ENCODE measurements around the gene ZNF480.
"Not testable (repeated sequence)": the region's sequence is repeated elsewhere in the genome, so short reads cannot be mapped to it uniquely, and the experiment has no call there.

ZNF480 gene

DNA sequence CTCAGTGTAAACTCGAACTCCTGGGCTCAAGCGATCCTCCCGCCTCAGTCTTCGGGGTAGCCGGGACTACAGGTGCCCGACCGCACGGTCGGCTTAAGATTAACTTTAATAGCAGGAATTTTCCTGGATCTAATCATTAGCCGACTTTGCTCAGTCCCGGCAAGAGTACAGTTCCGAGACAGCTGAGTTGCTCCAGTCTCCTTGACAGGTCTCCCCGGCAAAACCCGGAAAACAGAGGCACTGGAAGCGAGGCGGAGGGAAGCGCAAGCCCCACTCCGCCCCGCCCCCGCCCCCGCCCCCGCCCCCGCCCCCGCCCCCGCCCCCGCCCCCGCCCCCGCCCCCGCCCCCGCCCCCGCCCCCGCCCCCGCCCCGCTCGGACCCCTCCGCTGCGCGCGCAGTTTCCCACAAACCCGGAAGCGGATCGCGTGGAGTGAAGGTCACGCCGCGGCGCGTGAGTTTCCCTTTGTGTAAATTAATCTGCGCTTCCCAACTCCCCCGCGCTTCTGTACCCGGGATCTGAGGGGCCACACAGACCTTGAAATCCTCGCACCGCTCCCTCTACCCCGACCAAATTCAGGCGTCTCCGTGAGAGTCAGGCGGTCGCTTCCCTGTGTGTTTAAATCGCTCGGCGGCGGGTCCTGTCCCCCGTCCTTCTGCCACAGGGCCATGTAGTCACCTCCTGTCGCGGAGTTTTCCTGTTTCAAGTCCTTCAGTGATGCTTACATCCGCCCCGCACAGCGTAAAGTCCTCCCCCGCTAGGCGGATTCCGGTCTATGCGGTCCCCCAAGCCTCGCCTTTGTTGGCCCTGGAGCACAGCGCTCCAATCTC, at the start of gene ZNF480:
Gene ZNF480, plus strand, starts transcription at position 397 of the 828 bp plus-strand sequence. CDS start 3,244 bp downstream, outside the sequence.
- DNase-seq: peak; percentile 3

DNA sequence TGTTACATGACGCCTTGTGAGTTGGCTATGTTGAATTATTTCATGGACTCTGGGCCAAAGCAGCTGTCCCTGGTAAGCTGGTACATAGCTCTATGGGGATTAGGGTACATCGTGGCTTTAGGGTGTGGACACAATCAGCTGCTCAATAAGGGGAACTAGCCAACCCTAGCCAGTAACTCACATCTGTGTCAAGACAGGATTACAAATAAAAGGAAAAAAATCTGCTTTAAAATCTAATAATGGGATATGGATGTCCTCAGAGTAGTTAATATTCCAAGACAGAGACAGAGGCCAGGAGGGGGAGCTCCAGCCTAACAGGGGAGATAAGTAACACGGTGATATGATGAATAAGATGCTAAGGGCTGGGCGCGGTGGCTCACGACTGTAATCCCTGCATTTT, 48.7 kb upstream of the ZNF480 start:
- DNase-seq: no peak

DNA sequence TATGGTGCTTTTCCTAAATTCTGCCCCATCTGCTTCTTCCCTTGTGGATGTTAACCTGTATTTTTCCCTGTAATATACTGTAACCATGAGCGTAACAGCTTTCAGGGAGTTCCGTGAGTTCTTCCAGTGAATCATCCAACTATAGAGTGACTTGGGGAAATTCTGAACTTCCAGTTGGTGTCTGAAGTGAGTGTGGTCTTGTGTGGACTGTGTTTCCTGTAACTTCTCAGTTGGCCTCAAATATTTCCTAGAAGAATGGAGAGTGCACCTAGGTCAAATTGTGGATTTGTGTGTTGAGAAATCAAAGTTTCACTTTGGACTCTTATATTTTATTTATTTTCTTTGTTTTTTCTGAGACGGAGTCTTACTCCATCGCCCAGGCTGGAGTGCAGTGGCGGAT, 38.5 kb upstream of the ZNF480 start:
- no peak for DNase-seq

- not testable (repeated sequence) for DNase-seq
Measured at GRCh38 chr19:52265556-52265955, 31.4 kb upstream of the ZNF480 start.

- peak; percentile 92 for DNase-seq
Measured at GRCh38 chr19:52269338-52270261, 27.4 kb upstream of the ZNF480 start, which contains the start of gene ZNF766. Gene ZNF766, plus strand, starts transcription at chr19:52269587. Its CDS starts 27 bp downstream, at chr19:52269614.

DNA sequence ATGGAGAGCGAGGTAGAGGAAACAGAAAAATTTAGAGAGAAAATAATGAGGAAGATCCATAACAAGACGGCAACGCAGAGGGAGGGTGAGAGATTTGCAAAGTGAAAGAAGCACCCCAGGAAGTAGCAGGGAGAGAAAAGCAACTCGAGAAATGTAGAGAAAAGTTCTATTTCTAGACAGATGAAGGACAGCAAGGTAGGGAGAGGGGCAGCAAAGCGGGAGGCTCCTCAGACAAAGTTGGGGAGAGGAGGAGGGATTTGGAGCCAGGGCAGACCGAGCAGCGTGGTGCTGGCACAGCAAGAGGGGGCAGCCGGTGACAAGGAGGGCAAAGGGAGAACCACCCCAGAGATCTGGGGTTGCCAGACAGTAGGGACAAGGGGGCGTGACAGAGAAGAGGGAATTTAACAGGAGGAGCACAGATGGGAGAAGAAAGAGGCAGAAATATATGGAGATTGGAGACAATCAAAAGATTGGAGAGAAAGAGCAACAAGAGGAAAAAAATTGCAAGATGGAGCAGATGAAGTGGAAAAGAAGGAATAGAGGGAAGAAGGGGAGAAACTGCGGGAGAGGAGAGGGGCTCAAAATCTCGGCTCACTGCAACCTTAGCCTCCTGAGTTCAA, 26.6 kb upstream of the ZNF480 start:
- DNase-seq: no peak

DNA sequence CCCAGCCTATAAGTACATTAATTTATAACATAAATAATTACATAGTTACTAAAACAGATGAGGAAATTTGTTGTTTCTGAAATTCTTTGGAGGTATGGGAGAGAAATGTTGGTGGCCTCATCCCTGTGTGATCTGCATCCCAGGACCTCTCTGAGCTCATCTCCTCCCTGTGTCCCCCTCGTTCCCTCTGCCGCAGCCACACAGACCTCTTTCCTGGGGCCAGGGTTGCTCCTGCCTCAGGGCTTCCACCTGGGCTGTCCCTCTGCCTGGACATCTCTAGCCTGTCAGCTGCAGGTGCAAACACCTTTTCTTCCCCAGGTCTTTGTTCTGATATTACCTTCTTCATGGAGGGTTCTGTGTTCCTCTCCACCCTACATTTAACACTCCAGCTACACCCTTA, 23.7 kb upstream of the ZNF480 start:
- DNase-seq: no peak

GRCh38 chr19:52274191-52274590, 22.8 kb upstream of the ZNF480 start:
- no peak for DNase-seq

DNA sequence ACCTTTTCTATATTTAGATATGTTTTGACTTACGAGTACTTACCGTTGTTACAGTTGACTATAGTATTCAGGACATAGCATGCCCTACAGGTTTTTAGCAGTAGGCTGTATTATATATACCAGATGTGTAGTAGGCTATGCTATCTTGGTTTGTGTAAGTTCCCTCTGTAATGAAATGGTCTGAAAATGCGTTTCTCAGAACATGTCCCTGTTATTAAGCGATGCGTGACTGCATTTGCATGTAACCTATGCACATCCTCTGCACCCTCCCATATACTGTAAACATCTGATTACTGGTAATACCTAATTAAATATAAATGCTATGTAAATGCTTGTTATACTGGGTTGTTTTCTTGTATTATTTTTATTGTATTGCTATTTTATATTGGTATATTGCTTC, 21.0 kb upstream of the ZNF480 start:
- no peak for DNase-seq

DNA sequence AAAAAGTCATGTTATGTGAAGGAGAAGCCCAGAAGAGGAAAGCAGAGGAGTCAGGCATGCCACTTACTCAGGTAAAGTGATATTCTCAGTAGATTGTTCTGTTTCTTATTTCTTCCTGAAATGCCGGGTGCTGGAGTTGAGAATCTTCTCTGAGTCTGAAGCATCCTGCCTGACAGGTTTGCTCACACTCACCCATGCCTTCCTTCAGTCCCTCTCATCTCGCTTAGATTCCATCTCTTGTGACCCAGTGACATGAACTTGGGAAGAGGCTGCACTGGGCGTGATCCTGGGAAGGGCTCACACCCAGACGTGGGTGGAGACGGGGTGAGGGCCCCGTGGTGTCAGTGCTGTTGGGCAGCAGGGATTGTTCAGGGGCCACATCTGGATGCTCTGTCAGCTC, 19.5 kb upstream of the ZNF480 start:
- DNase-seq: no peak

- DNase-seq: no peak
Measured at GRCh38 chr19:52286256-52286655, 10.7 kb upstream of the ZNF480 start.

GRCh38 chr19:52291781-52292180, 5.2 kb upstream of the ZNF480 start:
- DNase-seq: no peak

DNA sequence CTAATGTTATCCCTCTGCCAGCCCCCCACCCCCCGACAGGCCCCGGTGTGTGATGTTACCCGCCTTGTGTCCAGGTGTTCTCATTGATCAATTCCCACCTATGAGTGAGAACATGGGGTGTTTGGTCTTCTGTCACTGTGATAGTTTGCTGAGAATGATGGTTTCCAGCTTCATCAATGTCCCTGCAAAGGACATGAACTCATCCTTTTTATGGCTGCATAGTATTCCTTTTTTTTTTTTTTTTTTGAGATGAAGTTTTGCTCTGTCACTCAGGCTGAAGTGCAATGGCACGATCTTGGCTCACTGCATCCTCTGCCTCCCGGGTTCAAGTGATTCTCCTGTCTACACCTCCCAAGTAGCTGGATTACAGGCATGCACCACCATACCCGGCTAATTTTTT, 4.0 kb upstream of the ZNF480 start:
- DNase-seq: not testable (repeated sequence)

GRCh38 chr19:52296400-52296772, 583 bp upstream of the ZNF480 start:
- DNase-seq: no peak

GRCh38 chr19:52297601-52298364, 814 bp downstream of the ZNF480 start:
- no peak for DNase-seq

- no peak for DNase-seq
Measured at GRCh38 chr19:52307275-52307674, 10.3 kb downstream of the ZNF480 start.

DNA sequence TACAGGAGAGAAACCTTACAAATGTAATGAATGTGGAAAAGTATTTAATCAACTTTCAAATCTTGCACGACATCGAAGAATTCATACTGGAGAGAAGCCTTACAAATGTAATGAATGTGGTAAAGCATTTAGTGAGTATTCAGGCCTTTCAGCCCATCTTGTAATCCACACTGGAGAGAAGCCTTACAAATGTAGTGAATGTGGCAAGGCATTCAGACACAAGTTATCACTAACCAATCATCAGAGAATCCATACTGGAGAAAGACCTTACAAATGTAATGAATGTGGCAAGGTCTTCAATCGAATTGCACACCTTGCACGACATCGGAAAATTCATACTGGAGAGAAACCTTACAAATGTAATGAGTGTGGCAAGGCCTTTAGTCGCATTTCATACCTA, 25.5 kb downstream of the ZNF480 start:
- no peak for DNase-seq

GRCh38 chr19:52331757-52332156, 34.8 kb downstream of the ZNF480 start:
- no peak for DNase-seq

DNA sequence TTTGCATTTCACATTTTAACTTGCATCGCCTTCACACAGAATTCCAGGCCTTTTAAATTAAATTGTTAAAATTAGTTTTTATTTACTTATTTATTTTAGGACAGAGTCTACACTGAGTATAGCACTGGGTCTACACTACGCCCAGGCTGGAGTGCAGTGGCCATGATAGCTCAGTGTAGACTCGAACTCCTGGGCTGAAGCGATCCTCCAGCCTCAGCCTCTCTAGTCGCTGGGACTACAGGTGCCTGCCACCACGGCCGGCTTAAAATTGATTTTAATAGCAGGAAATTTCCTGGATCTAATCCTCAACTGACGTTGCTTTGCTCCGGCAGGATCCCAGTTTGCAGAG, 38.8 kb downstream of the ZNF480 start:
- DNase-seq: no peak

DNA sequence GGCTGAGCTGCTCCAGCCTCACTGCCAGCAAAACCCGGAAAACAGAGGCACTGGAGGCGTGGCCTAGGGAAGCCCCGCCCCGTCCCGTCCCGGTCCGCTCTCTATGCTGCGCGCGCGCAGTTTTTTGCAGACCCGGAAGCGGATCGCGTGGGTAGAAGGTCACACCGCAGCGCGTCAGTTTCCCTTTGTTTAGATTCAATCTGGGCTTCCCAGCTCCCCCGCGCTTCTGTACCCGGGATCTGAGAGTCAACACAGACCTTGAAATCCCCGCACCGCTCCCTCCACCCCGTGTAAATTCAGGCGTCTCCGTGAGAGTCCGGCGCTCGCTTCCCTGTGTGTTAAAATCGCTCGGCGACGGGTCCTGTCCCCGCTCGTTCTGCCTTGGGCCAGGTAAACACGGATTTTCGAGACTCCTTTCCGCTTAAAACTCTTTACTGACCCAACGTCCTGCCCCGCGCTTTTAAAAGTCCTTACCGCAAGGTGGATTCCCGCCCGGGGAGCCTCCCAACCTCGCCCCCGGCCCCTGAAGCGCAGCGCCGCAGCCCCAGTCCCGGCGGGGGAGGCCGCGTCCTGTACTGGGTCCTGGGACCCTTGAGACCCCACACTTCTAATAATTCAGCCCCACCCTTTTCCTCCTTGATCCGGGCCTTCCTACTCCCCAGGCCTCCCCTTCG, 39.3 kb downstream of the ZNF480 start, which contains the start of gene ZNF610:
Gene ZNF610, plus strand, starts transcription at position 127 of the 674 bp plus-strand sequence. CDS start 12,930 bp downstream, outside the sequence.
- DNase-seq: peak; percentile 9

DNA sequence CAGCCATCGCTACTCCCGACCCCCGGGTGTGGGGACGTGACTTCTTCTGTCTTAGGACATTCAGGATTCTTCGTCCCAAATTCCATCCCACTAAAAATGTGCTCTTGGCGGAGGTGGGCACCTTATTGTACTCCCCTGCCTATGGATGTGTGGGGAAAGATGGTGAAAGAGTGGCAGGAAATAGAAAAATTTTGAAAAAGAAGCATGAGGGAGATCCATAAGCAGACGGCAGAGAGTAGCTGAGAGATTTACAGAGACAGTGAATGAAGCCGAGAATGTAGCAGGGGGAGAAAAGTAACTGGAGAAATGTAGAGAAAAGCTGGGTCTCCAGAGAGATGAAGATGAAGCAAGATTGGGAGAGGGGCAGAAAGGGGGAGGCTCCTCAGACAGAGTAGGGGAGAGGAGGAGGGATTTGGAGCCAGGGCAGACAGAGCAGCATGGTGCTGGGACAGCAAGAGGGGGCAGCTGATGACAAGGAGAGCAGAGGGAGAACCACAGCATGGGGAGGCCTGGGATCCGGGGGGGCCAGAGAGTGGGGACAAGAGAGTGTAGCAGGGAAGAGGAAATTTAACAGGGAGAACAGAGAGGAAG, 39.9 kb downstream of the ZNF480 start:
- no peak for DNase-seq

Measured in NCI-H187 treated with DMSO at 0.1 percent for 48 hours (cell line).